Osteocyte (in vitro differentiated cells): ENCODE results near the gene ZNF644. TPM values are rescaled to one million over a fixed set of nuclear protein-coding genes. Genes with fewer than 3 reads are reported as not detected.
"Not testable (repeated sequence)": the region's sequence is repeated elsewhere in the genome, so short reads cannot be mapped to it uniquely, and the experiment has no call there.

Source experiments
- DNase-seq: peaks from one replicate; pipeline ENCODE4 v3.0.0; 2021; ENCODE audit warnings: mixed read lengths; ENCODE audit not compliant: unreplicated experiment; ENCODE audit errors: extremely low spot score
- H3K27ac Mint-ChIP-seq: one replicate; pipeline ENCODE4 v1.8.0; 2021; ENCODE audit warnings: mild to moderate bottlenecking, mixed read lengths; ENCODE audit not compliant: unreplicated experiment
- H3K27me3 Mint-ChIP-seq: one replicate; pipeline ENCODE4 v1.8.0; 2021; ENCODE audit warnings: mixed read lengths; ENCODE audit not compliant: unreplicated experiment
- H3K36me3 Mint-ChIP-seq: one replicate; pipeline ENCODE4 v1.8.0; 2021; ENCODE audit warnings: mixed read lengths; ENCODE audit not compliant: unreplicated experiment
- H3K4me1 Mint-ChIP-seq: one replicate; pipeline ENCODE4 v1.8.0; 2021; ENCODE audit warnings: mixed read lengths; ENCODE audit not compliant: unreplicated experiment
- H3K4me3 Mint-ChIP-seq: one replicate; pipeline ENCODE4 v1.8.0; 2021; ENCODE audit warnings: mild to moderate bottlenecking, moderate library complexity, mixed read lengths; ENCODE audit not compliant: unreplicated experiment
- H3K9me3 Mint-ChIP-seq: one replicate; pipeline ENCODE4 v1.8.0; 2021; ENCODE audit warnings: mixed read lengths; ENCODE audit not compliant: unreplicated experiment
- total RNA-seq: library from RNA; stranded (reverse); gene quantifications from 2 replicates; pipeline ENCODE4 v1.2.1, GENCODE V29; 2021
- TF ChIP-seq, protein P1 (sequence below): fragments of 200-600 bp; sonication (generic); IDR thresholded peaks from 2 replicates; pipeline ENCODE4 v1.5.0; 2021; ENCODE audit warnings: antibody characterized with exemption, mild to moderate bottlenecking, moderate library complexity

Gene ZNF644
- total RNA-seq, 1 donor from 2014 or later = 57.4 TPM

DNA sequence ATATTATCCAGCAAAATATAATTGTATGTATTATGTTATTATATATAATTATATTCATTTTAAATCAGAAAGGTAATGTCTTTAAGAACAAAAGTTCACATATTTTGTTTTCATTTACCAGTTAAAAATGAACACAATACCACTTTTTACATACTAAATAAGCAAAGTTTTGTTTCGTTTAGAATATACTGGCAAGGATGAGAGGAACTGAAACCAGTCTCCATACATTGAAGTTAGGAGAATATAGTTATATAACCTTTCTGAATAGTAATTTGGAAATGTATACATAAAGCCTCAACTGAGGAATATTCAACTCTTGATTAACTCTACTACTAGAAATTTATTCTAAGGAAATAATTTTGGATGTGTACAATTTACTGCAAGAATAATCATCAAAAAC lies 110.5 kb downstream of the ZNF644 start:
- TF ChIP-seq, protein P1, sequence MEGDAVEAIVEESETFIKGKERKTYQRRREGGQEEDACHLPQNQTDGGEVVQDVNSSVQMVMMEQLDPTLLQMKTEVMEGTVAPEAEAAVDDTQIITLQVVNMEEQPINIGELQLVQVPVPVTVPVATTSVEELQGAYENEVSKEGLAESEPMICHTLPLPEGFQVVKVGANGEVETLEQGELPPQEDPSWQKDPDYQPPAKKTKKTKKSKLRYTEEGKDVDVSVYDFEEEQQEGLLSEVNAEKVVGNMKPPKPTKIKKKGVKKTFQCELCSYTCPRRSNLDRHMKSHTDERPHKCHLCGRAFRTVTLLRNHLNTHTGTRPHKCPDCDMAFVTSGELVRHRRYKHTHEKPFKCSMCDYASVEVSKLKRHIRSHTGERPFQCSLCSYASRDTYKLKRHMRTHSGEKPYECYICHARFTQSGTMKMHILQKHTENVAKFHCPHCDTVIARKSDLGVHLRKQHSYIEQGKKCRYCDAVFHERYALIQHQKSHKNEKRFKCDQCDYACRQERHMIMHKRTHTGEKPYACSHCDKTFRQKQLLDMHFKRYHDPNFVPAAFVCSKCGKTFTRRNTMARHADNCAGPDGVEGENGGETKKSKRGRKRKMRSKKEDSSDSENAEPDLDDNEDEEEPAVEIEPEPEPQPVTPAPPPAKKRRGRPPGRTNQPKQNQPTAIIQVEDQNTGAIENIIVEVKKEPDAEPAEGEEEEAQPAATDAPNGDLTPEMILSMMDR = no peak
- no peak for DNase-seq
- H3K4me3 Mint-ChIP-seq = no peak overlapping the region
- H3K27ac Mint-ChIP-seq = no peak overlapping the region
- H3K27me3 Mint-ChIP-seq = no peaks in the 10 kb centered on the region
- peaks cover 8% of the 10 kb centered on the region for H3K9me3 Mint-ChIP-seq
- peaks cover 30% of the 10 kb centered on the region for H3K36me3 Mint-ChIP-seq
- H3K4me1 Mint-ChIP-seq = no peaks in the 10 kb centered on the region

DNA sequence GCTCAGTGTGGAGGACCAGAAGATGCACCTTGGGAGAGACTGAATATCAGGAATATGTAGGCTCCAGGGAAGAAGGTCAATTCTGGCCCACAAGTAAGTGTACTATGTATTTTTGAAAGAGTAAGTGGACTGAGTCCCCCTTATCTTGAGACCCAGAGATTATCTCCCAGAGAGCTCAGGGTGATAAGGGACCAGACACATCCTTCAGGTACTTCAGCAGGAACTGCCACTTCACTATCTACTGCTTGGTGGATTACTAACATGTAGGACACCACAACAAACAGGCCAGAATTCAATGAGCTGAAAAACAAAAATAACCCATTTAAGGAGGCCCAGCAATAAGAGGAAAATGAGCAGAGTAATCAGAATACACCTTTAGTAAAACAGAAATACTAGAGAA lies 119.2 kb downstream of the ZNF644 start:
- TF ChIP-seq, protein P1 = no peak
- H3K27ac Mint-ChIP-seq = no peak overlapping the region
- H3K9me3 Mint-ChIP-seq = no peaks in the 10 kb centered on the region
- peaks cover 35% of the 10 kb centered on the region for H3K36me3 Mint-ChIP-seq
- no peak overlapping the region for H3K4me3 Mint-ChIP-seq
- H3K27me3 Mint-ChIP-seq = no peaks in the 10 kb centered on the region
- H3K4me1 Mint-ChIP-seq = no peaks in the 10 kb centered on the region
- no peak for DNase-seq

DNA sequence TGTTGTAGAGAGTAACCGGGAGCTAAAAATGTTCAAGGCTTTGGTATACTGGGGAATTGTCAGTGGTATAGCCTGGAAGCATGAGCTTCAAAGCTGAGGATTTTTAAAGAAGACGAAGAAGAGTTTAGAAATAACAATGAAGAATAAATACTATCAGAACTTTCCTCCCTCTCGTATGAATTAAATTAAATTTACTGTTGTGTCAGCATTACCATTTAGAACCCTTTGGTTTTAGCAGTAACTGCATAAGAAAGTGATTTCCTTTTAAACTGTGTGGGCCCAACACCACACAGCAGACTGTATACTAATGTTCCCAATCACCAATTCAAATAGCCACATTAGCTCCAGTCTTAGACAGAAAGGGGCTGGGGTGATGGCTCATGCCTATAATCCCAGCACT lies 122.6 kb downstream of the ZNF644 start:
- Mint-ChIP-seq H3K27ac (no peak overlapping the region), H3K27me3 (no peaks in the 10 kb centered on the region), H3K36me3 (peaks cover 43% of the 10 kb centered on the region), H3K4me3 (no peak overlapping the region), H3K4me1 (no peaks in the 10 kb centered on the region), H3K9me3 (peaks cover 9% of the 10 kb centered on the region)
- DNase-seq = no peak
- TF ChIP-seq, protein P1 = no peak

DNA sequence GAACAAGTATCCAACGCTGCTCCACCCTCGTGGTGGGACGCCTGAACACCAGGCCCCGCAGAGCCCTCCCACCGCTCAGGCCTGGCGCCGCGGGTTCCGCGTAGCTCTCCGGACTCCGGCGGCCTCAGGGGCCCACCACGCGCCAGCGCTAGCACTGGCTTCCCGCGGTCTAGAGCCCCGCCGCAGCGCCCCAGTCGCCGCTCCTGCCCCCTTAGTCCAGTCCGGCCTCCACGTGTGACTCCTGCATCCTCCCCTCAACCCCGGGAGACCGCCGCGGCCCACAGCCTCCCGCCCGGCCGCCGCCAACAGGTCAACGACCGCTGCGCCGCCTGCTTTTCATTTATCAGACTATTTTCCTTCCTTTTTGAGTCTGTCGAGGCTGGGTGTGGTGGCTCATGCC lies 128.2 kb downstream of the ZNF644 start:
- peaks cover 19% of the 10 kb centered on the region for H3K9me3 Mint-ChIP-seq

DNA sequence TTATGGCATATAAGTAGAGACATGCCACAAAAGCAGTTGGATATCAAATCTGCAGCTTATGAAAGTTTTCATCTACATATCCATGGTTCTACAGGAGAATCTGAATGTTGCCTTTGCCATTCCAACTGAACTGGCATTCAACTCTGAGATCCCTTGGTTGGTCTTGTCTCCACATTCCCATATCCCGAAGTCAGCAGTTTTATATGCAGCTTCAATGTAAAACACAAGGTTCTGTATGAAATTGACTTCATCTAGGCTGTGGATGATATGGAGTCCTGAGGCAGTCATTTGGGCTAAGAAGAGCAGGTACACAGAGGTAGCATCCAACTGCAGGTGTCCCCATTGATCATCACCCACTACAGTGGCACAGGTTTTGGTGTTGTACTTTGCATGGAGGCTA lies 129.0 kb downstream of the ZNF644 start:
- not testable (repeated sequence) for DNase-seq, H3K4me3 Mint-ChIP-seq, H3K27me3 Mint-ChIP-seq, H3K4me1 Mint-ChIP-seq, H3K27ac Mint-ChIP-seq
- Mint-ChIP-seq H3K36me3 (peaks cover 21% of the 10 kb centered on the region), H3K9me3 (peaks cover 23% of the 10 kb centered on the region)

More for the DNA sequence above, 128.2 kb downstream of the ZNF644 start:
- peaks cover 25% of the 10 kb centered on the region for H3K36me3 Mint-ChIP-seq
- H3K27me3 Mint-ChIP-seq, H3K27ac Mint-ChIP-seq, H3K4me3 Mint-ChIP-seq, H3K4me1 Mint-ChIP-seq, DNase-seq: not testable (repeated sequence)

DNA sequence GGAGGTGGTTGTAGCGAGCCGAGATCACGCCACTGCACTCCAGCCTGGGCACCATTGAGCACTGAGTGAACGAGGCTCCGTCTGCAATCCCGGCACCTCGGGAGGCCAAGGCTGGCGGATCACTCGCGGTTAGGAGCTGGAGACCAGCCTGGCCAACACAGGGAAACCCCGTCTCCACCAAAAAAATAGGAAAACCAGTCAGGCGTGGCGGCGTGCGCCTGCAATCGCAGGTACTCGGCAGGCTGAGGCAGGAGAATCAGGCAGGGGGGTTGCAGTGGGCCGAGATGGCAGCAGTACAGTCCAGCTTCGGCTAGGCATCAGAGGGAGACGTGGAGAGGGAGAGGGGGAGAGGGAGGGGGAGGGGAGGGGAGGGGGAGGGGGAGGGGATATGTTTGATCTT lies 129.6 kb downstream of the ZNF644 start:
- peaks cover 21% of the 10 kb centered on the region for H3K36me3 Mint-ChIP-seq
- H3K9me3 Mint-ChIP-seq = peaks cover 25% of the 10 kb centered on the region
- DNase-seq, H3K4me3 Mint-ChIP-seq, H3K27ac Mint-ChIP-seq, H3K4me1 Mint-ChIP-seq, H3K27me3 Mint-ChIP-seq: not testable (repeated sequence)

DNA sequence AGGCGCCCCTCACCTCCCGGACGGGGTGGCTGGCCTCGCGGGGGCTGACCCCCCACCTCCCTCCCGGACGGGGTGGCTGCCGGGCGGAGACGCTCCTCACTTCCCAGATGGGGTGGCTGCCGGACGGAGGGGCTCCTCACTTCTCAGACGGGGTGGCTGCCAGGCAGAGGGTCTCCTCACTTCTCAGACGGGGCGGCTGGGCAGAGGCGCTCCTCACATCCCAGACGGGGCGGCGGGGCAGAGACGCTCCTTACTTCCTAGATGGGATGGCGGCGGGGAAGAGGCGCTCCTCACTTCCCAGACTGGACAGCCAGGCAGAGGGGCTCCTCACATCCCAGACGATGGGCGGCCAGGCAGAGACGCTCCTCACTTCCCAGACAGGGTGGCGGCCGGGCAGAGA lies 130.1 kb downstream of the ZNF644 start:
- Mint-ChIP-seq H3K9me3 (peaks cover 25% of the 10 kb centered on the region), H3K36me3 (peaks cover 21% of the 10 kb centered on the region)
- H3K27ac Mint-ChIP-seq, H3K4me3 Mint-ChIP-seq, H3K4me1 Mint-ChIP-seq, DNase-seq, H3K27me3 Mint-ChIP-seq: not testable (repeated sequence)
